Stimulated activated CD8-positive, alpha-beta memory T cell treated with anti-CD3 and anti-CD28 coated beads, Interleukin-2, amount 100 ng/mL, for 48 hours (primary cell): ENCODE data around the gene RAB5IF.
"Not testable (repeated sequence)": the region's sequence is repeated elsewhere in the genome, so short reads cannot be mapped to it uniquely, and the experiment has no call there.

Experiments used
- DNase-seq, 2 donors: peaks; one replicate each; pipeline ENCODE4 v3.0.0-alpha.2; 2020; ENCODE audit warnings: low read depth in 2 of 2

RAB5IF gene, protein sequence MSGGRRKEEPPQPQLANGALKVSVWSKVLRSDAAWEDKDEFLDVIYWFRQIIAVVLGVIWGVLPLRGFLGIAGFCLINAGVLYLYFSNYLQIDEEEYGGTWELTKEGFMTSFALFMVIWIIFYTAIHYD

DNA sequence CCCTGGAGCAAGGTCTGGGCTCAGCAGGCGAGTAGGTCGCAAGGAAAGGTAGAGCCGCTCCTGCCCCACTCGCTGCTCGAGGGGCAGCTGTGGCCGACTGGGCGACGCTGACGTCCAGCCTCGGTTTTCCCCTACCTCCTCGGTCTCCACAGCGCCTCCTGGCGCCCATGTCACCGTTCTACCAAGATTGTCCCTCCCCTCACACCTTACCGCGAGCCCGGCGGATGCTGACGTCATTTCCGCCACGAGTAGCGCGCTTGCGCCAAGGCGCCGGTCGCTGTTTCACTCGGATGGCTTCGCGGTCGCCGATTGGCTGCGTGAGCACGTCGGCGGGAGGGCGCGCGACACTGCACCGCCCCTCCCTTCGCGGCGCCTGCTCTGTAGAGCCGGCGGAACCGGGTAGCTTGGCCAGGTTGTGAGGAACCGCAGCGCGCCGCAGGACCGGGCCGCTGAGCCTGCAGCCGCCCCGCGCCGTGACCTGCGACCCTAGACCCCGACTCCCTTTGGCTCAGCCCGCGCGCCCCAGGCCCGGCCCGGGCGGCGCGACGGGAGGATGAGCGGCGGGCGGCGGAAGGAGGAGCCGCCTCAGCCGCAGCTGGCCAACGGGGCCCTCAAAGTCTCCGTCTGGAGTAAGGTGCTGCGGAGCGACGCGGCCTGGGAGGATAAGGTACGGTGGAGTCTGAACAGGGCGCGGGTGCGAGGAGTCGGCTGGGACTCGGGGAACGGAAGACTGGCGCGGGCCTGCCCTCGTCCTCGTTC, at the start of gene RAB5IF:
Gene RAB5IF, plus strand, starts transcription at position 381 of the 759 bp plus-strand sequence. Its CDS starts 173 bp downstream, at position 554.
- DNase-seq: peak; percentile 99

DNA sequence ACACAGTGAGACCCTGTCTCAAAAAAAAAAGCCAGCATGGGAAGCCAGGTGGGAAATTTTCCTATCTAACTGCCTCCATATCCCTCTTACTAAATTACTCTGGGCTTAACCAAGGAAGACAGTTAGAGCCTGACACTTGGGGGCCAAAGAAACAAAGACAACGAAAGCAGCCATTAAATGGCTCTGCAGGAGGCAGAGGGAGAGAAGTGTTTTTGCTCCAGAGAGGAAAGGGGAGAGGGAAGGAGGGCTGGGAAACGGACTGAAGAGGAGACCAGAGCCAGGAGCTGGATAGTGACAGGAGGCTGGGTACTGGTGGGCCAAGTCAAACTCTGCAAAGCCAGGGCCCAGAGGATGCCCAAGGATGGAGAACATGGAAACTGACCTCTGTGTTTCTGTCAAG, 42.9 kb upstream of the RAB5IF start:
- DNase-seq: no peak

DNA sequence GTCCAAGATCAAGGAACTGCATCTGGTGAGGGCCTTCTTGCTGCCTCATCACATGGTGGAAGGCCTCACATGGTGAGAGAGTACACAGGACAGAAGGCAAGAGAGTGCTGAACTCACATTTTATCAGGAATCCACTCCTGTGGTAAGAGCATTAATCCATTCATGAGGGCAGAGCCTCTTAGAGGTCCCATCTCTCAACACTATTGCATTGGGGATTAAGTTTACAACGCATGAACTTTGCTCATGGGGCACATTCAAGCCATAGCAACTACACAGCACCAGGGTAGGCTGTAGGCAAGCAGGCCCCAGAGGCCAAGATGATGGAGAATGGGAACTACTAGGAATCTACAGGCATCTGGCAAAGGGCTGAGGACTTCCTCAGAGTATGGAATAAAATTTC, 42.2 kb upstream of the RAB5IF start:
- no peak for DNase-seq

DNA sequence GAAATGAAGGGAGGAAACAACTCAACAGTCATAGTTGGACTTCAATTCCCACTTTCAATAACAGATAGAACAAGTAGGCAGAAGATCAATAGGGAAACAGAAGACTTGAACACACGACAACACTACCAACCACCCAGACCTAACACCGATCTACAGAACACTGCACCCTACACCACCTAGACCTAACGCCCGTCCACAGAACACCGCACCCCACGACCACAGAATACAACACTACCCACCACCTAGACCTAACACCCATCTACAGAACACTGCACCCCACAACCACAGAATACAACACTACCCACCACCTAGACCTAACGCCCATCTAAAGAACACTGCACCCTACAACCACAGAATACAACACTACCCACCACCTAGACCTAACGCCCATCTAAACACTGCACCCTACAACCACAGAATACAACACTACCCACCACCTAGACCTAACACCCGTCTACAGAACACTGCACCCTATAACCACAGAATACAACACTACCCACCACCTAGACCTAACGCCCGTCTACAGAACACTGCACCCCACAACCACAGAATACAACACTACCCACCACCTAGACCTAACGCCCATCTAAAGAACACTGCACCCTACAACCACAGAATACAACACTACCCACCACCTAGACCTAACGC, 41.4 kb upstream of the RAB5IF start:
- not testable (repeated sequence) for DNase-seq

DNA sequence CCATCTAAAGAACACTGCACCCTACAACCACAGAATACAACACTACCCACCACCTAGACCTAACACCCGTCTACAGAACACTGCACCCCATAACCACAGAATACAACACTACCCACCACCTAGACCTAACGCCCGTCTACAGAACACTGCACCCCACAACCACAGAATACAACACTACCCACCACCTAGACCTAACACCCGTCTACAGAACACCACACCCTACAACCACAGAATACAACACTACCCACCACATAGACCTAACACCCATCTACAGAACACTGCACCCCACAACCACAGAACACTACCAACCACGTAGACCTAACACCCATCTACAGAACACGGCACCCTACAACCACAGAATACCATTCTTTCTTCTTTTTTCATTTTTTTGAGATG, 40.9 kb upstream of the RAB5IF start:
- DNase-seq: not testable (repeated sequence)

DNA sequence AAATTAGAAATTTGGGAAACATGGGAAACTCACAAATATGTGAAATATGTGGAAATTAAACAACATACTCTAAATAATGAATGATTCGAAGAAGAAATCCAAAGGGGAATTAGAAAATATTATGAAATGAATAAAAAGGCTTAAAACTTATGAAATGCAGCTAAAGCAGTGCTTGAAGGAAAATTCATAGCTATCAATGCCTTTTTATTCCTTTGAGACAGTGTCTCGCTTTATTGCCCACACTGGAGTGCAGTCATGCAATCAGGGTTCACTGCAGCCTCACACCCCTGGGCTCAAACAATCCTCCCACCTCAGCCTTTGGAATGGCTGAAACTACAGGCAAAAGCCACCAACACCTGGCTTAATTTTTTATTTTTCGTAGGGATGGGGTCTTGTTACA, 40.1 kb upstream of the RAB5IF start:
- DNase-seq: no peak

DNA sequence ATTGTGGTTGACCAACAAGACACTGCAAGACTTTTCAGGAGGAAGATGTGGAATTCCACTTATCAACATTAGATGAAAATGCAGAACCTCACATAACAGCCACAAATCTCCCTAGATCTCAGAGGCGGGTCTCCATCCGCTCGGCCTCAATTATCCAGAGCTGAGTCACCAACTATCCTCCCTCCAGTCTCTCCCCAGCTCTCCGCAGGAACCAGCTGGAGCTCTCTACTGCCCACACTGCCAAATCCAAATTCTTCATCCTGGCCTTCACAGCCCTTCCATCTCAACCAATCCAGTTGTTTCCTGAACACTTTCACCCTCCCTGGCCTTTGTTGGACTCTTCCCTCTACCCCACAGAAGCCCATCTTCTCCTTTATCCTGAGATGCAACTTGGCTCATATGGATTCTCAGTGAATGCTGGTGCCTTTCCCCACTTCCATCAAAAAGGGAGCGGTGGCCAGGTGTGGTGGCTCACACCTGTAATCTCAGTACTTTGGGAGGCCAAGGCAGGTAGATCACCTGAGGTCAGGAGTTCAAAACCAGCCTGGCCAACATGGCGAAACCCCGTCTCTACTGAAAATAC, 35.6 kb upstream of the RAB5IF start:
- no peak for DNase-seq

DNA sequence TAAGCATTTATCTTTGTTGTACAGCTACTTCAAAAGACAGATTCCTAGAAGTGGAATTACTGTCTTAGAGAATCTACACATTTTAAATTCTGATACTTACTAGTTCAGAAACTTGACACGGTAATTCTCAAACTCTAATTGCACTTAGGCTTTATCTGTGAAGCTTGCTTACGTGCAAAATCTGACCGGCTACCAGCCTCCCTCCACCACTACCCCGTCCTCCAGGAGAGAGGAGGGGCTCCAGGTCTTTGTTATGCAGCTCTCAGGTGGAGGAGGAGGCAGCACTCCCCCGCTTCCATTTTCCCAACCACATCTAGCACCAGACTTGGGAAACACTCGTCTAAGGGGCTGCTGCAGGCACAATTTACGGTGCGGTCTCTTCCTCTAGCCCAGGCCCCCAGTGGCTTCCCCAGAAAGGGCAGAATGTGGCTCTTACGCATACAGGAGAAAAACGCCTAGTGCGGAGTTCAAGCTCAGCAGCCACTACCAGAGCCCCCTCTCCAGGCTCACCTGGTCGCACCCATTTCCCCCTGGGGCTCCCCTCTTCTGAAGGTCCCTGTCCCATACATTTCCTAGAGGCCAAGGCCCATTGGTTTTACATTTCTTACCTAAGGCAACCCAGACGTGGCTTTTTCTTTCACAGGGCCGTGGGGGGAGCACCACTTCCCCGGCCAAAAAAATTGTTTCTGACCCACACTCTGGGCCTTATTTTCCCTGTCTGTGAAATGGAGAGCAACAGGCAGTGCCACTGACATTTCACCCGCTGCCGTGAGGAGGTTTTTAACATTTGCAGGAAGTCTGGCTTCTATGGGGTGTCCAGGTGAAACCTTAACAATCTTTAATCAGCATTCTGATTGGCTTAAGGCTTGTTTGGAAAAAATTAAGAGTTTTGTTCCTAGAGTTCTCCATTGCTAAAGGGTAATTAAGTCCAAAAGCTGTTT, 33.7 kb upstream of the RAB5IF start:
- DNase-seq: no peak

DNA sequence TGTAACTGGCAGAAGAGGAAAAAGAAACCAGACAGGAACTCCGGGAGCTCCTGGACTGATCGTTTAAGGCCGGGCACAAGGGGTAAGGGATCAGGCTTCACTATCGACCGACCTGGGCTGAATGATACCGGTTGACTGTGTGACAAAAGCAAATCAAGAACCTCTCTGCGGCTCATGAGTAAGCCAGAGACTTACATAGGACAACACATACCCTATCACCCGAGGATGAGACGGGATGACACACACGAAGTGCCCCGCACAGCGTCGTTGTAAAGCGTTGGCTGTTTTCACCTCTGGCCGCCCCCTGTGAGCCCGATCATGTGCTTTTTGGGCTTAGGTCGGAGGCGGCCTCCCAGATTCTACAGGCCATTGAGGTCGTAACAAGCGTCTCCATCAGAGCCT, 32.9 kb upstream of the RAB5IF start:
- peak; percentile 39 to 69 for DNase-seq

DNA sequence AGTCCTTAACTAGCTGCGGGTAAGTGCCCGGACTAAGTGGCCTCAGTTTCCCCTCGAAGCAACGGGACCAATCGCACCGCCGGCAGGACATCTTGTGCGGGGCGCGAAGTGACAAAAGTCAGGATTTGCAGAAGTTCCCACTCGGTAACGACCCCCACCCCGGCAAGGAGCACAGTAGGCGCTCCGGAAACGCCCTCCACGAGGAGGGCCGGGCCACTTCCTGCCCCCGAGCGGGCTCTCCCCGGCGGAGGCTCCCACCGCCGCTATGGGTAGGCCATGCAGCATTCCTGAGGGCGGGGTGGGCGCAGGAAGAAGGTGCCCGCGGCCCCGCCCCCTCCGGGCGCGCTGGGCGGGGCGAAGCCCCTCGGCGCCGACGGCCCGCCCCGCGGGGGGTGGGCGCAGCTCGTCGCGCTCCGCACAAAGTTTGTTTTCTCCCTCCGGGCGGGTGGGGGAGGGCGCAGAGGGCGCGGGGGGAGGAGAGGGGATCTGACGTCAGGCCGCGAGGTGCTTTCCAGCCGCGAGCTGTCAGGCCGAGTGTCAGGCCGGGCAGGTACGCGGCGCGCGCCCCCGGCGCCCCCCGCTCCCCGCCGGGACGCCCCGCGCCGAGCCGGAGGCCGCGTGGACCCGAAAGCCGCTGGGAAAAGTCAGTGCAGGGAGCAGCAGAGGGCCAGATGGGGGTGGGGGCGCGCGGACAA, 32.3 kb upstream of the RAB5IF start, which contains the start of gene TGIF2:
Gene TGIF2, plus strand, starts transcription at position 495 of the 695 bp plus-strand sequence. CDS start 5,178 bp downstream, outside the sequence.
- peak; percentile 85 for DNase-seq

DNA sequence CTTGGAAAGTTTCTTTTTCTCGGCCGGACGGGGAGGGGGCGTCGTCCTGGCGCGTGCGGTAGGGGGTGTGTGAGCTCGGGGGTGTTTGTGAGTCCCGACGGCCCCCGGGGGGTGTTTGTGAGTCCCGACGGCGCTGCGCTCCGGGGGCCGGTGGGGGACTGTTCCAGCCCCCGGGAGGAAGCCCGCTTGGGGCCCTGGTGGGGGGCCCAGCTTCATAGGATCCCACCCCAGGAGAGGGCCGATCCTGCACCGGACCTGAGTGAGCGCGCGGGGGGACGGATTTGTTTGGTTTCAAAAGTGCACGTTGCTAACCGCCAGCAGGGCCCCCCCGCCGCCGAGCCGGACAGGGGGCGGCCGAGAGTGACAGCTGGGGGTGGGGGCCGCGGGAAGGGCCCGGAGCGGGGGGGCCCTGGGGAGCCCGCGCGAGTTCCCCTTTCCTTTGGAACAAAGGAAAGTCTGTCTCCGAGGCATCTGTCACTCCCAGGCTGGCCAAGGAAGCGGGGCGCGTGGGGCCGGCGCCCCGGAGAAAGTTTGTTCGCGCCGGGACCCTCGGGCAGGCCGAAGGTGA, 31.7 kb upstream of the RAB5IF start:
- peak in 1 of 2 donors; percentile 13 for DNase-seq

DNA sequence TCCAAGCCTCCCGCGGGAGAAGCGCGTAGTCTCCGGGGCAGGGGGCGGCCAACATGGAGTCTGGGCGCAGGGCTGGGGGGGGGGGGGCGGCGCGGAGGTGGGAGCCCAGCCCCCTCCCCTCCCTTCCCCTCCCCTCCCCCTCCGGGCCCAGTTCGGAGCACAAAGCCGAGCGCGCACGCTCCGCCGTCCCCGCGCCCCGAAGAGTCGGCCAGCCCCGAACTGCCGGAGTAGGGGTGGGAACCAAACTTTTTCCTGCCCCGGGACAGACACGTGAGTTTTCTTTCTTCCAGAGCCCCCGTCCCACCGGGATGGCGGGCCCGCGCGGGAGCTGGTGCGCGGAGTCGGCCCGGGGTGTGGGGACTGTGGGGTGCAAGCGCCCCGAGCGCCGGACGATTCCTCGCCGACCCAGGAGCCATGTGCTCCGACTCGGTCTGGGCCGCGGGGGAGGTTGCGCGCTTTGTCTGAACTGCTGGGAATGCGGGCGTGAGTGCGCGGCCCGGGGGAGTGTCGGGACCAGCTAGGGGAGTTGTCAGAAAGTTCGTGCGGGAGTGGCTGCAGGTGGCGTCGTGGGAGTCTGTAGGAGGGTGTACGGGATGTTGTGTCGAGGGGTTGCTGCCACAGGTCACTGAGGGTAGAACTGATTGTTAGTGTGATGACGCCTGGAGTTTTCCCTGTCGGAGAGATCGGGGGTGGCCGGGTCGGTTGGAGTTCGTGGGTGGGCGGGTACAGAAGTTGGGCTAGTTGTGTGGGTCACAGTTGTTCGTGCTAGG, 31.0 kb upstream of the RAB5IF start:
- peak; percentile 28 to 34 for DNase-seq

DNA sequence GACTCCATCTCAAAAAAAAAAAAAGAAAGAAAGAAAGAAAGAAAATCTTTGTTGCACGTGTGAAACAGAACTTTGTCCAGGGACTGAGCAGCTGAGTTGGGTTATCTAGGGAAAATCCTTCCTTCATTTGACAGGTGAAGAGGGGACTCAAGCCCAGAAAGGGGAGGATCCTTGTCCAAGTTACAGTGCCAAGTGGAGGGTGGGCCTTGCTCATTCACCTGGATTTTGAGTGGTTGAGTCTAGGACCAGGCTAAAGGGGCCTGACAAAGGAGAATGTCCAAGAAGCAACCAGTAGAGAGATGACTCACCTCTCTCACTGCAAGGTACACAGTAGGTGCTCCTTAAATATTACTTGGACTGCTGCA, 29.5 kb upstream of the RAB5IF start:
- DNase-seq: no peak

DNA sequence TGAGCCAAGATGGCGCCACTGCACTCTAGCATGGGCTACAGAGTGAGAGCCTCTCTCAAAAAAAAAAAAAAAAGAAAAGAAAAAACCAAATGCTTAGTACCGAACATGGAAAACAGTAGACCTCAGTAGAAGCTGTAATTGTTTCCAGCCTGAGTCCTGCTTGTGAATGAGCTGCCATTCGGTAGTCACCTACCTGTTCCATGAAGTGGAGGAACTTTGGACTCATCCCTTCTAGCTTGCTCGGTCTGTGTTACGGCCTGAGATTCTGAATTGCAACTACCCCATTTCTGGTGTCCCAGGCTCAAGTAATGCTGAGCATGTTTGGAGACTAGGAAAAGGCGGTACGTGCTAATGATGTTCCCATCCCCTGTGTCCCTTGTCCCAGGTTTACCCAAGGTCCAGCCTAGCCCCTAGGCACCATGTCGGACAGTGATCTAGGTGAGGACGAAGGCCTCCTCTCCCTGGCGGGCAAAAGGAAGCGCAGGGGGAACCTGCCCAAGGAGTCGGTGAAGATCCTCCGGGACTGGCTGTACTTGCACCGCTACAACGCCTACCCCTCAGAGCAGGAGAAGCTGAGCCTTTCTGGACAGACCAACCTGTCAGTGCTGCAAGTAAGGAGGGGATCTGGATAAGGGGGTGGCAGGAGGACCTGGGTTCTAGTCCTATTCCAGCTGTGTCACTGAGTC, 27.1 kb upstream of the RAB5IF start:
- no peak for DNase-seq

DNA sequence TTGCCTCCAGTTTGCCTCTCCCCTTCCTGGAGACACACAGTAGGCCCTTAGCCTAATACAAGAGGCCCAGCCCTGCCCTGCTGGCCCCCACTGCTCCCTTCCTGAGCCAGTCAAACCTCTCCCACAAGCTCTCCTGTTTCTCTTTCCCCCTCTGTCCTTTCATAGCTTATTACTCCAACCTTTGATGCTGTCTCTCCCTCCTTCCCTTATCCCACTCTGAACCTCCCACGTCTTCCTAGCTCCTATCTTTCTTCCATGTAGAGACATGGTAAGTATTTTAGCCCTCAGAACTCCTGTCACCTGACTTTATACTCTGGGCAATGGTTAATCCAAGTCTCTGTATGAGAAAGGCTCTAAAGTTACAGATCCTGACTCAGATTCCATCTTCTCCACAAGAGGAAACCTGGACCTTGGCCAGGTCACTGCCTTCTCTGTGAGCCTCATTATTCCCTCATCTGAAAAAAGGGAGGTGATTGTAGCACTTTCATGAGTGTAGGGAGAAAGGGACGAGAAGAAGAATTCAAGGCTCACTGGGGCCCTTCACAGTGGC, 25.5 kb upstream of the RAB5IF start:
- no peak for DNase-seq

DNA sequence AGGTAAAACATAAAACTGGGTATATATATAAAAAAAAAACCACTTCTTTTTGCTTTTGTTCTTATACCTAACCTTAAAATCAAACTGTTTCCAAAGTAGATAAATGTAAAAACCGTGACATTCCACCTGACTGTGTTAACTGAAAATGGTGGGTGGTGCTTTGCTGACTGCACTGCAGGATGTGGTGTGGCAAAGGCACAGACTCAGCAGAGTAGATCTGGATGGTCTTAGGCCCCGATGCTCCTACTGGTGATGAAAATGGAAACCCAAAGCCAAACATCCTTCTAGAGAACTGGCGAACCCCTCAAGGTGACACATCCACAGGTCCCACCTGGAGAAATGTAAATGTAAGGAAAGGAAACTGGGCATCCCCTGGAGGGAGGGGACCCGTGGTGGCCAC, 23.3 kb upstream of the RAB5IF start:
- no peak for DNase-seq

DNA sequence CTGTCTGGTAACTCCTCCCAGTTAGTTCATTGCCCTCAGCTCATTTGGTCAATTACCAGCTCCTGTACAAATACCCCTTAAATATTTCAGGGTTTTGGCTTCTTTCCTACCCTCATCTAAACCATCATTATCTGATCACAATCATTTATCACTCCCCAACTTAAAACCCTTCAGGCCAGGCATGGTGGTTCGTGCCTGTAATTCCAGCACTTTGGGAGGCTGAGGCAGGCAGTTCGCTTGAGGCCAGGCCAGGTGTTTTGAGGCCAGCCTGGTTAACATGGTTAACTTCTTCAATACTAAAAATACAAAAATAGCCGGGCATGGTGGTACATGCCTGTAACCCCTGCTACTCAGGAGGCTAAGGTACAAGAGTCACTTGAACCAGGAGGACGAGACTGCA, 22.8 kb upstream of the RAB5IF start:
- no peak for DNase-seq

DNA sequence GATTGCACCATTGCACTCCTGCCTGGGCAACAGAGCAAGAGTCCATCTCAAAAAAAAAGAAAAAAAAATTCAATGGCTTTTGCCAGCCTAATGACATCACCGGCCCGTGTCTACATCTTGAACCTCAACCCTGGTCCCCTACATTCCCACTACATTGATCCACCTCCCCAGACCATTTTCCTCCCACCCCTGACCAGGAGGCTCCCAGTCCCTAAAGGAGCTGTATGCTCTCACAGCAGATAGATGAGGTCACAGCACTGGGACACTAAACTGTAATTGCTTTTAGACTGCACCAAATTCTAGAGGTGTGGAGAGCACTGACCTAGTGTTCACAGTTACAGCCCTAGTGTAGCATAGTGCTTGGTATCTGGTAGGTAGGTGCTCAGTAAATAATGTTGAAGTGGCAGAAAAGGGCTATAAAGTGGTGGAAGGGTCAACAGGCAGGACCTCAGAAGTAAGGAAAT, 21.5 kb upstream of the RAB5IF start:
- no peak for DNase-seq
